Activated CD8-positive, alpha-beta memory T cell treated with anti-CD3 and anti-CD28 coated beads for 36 hours (primary cell): ENCODE results near the gene TNPO1. TPM values are rescaled to one million over a fixed set of nuclear protein-coding genes. Genes with fewer than 3 reads are reported as not detected.

ENCODE experiments used
- CTCF ChIA-PET: fragments of 350-600 bp; sonication (Branson Sonifier 250); formaldehyde crosslinking; loops from one replicate; lab custom pipeline; 2021; ENCODE audit warnings: antibody characterized with exemption; lab: Charles Lee
- POLR2A ChIA-PET: fragments of 350-600 bp; sonication (Branson Sonifier 250); formaldehyde crosslinking; loops from one replicate; lab custom pipeline; 2021; ENCODE audit warnings: antibody characterized with exemption; lab: Charles Lee
- total RNA-seq, 2 experiments: library from RNA; stranded (reverse); gene quantifications; one replicate each; pipeline ENCODE4 v1.2.3, GENCODE V29; 2021

Gene TNPO1
- total RNA-seq, 2 experiments from 2014 or later = 135 to 140 TPM

- ChIA-PET POLR2A (interaction anchor here (1.5 to 2.4 kb wide), 2 partner anchors 10 to 31 kb away, joined by 6 to 19 read pairs; partner anchors contain the start of gene TNPO1), CTCF (interaction anchor here (1.2 to 1.4 kb wide), 2 partner anchors 16 to 108 kb away, joined by 3 read pairs; partner anchors contain the start of gene FCHO2)
These were observed 31.6 kb downstream of the TNPO1 start for GRCh38 chr5:72847989-72848473.

- CTCF ChIA-PET = interaction anchor here (1.2 to 1.4 kb wide), 3 partner anchors 16 to 107 kb away, joined by 3 to 4 read pairs (median 3); partner anchors contain the start of gene FCHO2
- POLR2A ChIA-PET = interaction anchor here (0.6 to 2.4 kb wide), 5 partner anchors 9 to 720 kb away, joined by 3 to 19 read pairs (median 3); partner anchors contain the start of gene TNPO1
These were observed 32.3 kb downstream of the TNPO1 start for GRCh38 chr5:72848474-72849428.

GRCh38 chr5:72849546-72849945, 33.1 kb downstream of the TNPO1 start:
- CTCF ChIA-PET = interaction anchor here (0.6 to 1.3 kb wide), 2 partner anchors 31 to 335 kb away, joined by 3 to 4 read pairs; no protein-coding TSS in a partner anchor
- POLR2A ChIA-PET = interaction anchor here (0.9 to 2.4 kb wide), 4 partner anchors 8 to 240 kb away, joined by 3 to 19 read pairs (median 4); partner anchors contain the start of gene TNPO1

GRCh38 chr5:72850113-72850512, 33.7 kb downstream of the TNPO1 start:
- POLR2A ChIA-PET = no interaction called here

GRCh38 chr5:72852356-72852755, 35.9 kb downstream of the TNPO1 start:
- ChIA-PET CTCF (no interaction called here), POLR2A (no interaction called here)

More at GRCh38 chr5:72850113-72850512, 33.7 kb downstream of the TNPO1 start:
- CTCF ChIA-PET = interaction anchor here (0.6 to 1.3 kb wide), 2 partner anchors 32 to 336 kb away, joined by 3 to 4 read pairs; no protein-coding TSS in a partner anchor

GRCh38 chr5:72854419-72854818, 38.0 kb downstream of the TNPO1 start:
- CTCF ChIA-PET = no interaction called here
- POLR2A ChIA-PET = interaction anchor here (1.1 kb wide), 1 partner anchor 26 kb away, joined by 3 read pairs; no protein-coding TSS in a partner anchor

GRCh38 chr5:72855821-72856220, 39.4 kb downstream of the TNPO1 start:
- POLR2A ChIA-PET = interaction anchor here (0.5 kb wide), 1 partner anchor 106 kb away, joined by 4 read pairs; no protein-coding TSS in a partner anchor

GRCh38 chr5:72857396-72857795, 40.9 kb downstream of the TNPO1 start:
- POLR2A ChIA-PET = interaction anchor here (1.4 to 1.7 kb wide), 2 partner anchors 9 kb away, joined by 3 to 6 read pairs; no protein-coding TSS in a partner anchor
- CTCF ChIA-PET = no interaction called here

More at GRCh38 chr5:72855821-72856220, 39.4 kb downstream of the TNPO1 start:
- CTCF ChIA-PET = no interaction called here

- ChIA-PET CTCF (no interaction called here), POLR2A (no interaction called here)
These were observed 42.7 kb downstream of the TNPO1 start for GRCh38 chr5:72859127-72859526.

- POLR2A ChIA-PET = interaction anchor here (0.7 kb wide), 1 partner anchor 1844 kb away, joined by 3 read pairs; no protein-coding TSS in a partner anchor
- CTCF ChIA-PET = interaction anchor here (0.7 kb wide), 1 partner anchor 221 kb away, joined by 3 read pairs; no protein-coding TSS in a partner anchor
These were observed 44.0 kb downstream of the TNPO1 start for GRCh38 chr5:72860499-72860898.

GRCh38 chr5:72871366-72872024, 55.0 kb downstream of the TNPO1 start:
- CTCF ChIA-PET = no interaction called here
- POLR2A ChIA-PET = no interaction called here

GRCh38 chr5:72878854-72879253, 62.4 kb downstream of the TNPO1 start:
- POLR2A ChIA-PET = no interaction called here
- CTCF ChIA-PET = no interaction called here

GRCh38 chr5:72882989-72883388, 66.5 kb downstream of the TNPO1 start:
- CTCF ChIA-PET = no interaction called here

GRCh38 chr5:72883850-72884249, 67.4 kb downstream of the TNPO1 start:
- CTCF ChIA-PET = interaction anchor here (0.7 kb wide), 1 partner anchor 312 kb away, joined by 3 read pairs; no protein-coding TSS in a partner anchor
- POLR2A ChIA-PET = no interaction called here

More at GRCh38 chr5:72882989-72883388, 66.5 kb downstream of the TNPO1 start:
- POLR2A ChIA-PET = no interaction called here

- ChIA-PET CTCF (no interaction called here), POLR2A (no interaction called here)
These were observed 68.4 kb downstream of the TNPO1 start for GRCh38 chr5:72884892-72885291.

GRCh38 chr5:72885824-72886223, 69.4 kb downstream of the TNPO1 start:
- CTCF ChIA-PET = no interaction called here
- POLR2A ChIA-PET = no interaction called here

- ChIA-PET CTCF (no interaction called here), POLR2A (no interaction called here)
These were observed 72.1 kb downstream of the TNPO1 start for GRCh38 chr5:72888595-72888994.

- ChIA-PET CTCF (no interaction called here), POLR2A (no interaction called here)
These were observed 72.9 kb downstream of the TNPO1 start for GRCh38 chr5:72889324-72889723.

GRCh38 chr5:72892846-72893245, 76.4 kb downstream of the TNPO1 start:
- POLR2A ChIA-PET = no interaction called here
- CTCF ChIA-PET = no interaction called here
